Activated effector memory CD4-positive, alpha-beta T cell treated with anti-CD3 and anti-CD28 coated beads, Interleukin-2, amount 50 U/mL, for 16 hours (primary cell): Measurements from ENCODE around the gene COL4A6.

Experiments
- DNase-seq: peaks from one replicate; pipeline ENCODE4 v3.0.0-alpha.2; 2020

COL4A6 gene

GRCh38 chrX:108138814-108139702 lies 299.2 kb downstream of the COL4A6 start:
- no peak for DNase-seq

- no peak for DNase-seq
Measured at GRCh38 chrX:108134724-108135123, 303.5 kb downstream of the COL4A6 start.

GRCh38 chrX:108132876-108133275 lies 305.3 kb downstream of the COL4A6 start:
- DNase-seq, result no peak

- DNase-seq, result no peak
Measured at GRCh38 chrX:108132034-108132433, 306.2 kb downstream of the COL4A6 start.

GRCh38 chrX:108131471-108131870 lies 306.8 kb downstream of the COL4A6 start:
- no peak for DNase-seq

- DNase-seq, result no peak
Measured at GRCh38 chrX:108130889-108131288, 307.3 kb downstream of the COL4A6 start.

GRCh38 chrX:108127152-108127551 lies 311.1 kb downstream of the COL4A6 start:
- no peak for DNase-seq

GRCh38 chrX:108126661-108127060 lies 311.6 kb downstream of the COL4A6 start:
- no peak for DNase-seq

- no peak for DNase-seq
Measured at GRCh38 chrX:108123591-108124366, 314.4 kb downstream of the COL4A6 start.

GRCh38 chrX:108122748-108123147 lies 315.5 kb downstream of the COL4A6 start:
- DNase-seq, result no peak

GRCh38 chrX:108121291-108121690 lies 316.9 kb downstream of the COL4A6 start:
- no peak for DNase-seq

- DNase-seq, result no peak
Measured at GRCh38 chrX:108117988-108118387, 320.2 kb downstream of the COL4A6 start.

GRCh38 chrX:108114541-108114940 lies 323.7 kb downstream of the COL4A6 start:
- no peak for DNase-seq
